ENCODE results near the gene DHDDS. TPM values are rescaled to one million over a fixed set of nuclear protein-coding genes. Genes with fewer than 3 reads are reported as not detected.

DHDDS gene
- total and polyA plus RNA-seq, 2 of the 13 experiments (the other 11 are each of a cell fraction or from before 2014, with no cell fraction given) = 18.9 to 28.3 TPM

- TF ChIP-seq, protein P1, sequence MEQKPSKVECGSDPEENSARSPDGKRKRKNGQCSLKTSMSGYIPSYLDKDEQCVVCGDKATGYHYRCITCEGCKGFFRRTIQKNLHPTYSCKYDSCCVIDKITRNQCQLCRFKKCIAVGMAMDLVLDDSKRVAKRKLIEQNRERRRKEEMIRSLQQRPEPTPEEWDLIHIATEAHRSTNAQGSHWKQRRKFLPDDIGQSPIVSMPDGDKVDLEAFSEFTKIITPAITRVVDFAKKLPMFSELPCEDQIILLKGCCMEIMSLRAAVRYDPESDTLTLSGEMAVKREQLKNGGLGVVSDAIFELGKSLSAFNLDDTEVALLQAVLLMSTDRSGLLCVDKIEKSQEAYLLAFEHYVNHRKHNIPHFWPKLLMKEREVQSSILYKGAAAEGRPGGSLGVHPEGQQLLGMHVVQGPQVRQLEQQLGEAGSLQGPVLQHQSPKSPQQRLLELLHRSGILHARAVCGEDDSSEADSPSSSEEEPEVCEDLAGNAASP (CRISPR knock-in tag; IDR thresholded peaks at IDR 0.05; ENCODE audit: borderline replicate concordance) = no peak; the same call in 1 of the 2 replicates
- TF ChIP-seq TERF1 (CRISPR knock-in tag; IDR thresholded peaks at IDR 0.05) = no peak
- no peak for TF ChIP-seq ZNF556 (CRISPR knock-in tag; IDR thresholded peaks at IDR 0.05; ENCODE audit: borderline replicate concordance)
- peak; percentile 89 for TF ChIP-seq ZGPAT (CRISPR knock-in tag; IDR thresholded peaks at IDR 0.05)
- TF ChIP-seq ZNF281 (CRISPR knock-in tag; IDR thresholded peaks at IDR 0.05; ENCODE audit: borderline replicate concordance) = peak; percentile 53; the same call in 1 of the 2 replicates
- no peak for TF ChIP-seq NFYB (CRISPR knock-in tag; IDR thresholded peaks at IDR 0.05)
- TF ChIP-seq, protein P2, sequence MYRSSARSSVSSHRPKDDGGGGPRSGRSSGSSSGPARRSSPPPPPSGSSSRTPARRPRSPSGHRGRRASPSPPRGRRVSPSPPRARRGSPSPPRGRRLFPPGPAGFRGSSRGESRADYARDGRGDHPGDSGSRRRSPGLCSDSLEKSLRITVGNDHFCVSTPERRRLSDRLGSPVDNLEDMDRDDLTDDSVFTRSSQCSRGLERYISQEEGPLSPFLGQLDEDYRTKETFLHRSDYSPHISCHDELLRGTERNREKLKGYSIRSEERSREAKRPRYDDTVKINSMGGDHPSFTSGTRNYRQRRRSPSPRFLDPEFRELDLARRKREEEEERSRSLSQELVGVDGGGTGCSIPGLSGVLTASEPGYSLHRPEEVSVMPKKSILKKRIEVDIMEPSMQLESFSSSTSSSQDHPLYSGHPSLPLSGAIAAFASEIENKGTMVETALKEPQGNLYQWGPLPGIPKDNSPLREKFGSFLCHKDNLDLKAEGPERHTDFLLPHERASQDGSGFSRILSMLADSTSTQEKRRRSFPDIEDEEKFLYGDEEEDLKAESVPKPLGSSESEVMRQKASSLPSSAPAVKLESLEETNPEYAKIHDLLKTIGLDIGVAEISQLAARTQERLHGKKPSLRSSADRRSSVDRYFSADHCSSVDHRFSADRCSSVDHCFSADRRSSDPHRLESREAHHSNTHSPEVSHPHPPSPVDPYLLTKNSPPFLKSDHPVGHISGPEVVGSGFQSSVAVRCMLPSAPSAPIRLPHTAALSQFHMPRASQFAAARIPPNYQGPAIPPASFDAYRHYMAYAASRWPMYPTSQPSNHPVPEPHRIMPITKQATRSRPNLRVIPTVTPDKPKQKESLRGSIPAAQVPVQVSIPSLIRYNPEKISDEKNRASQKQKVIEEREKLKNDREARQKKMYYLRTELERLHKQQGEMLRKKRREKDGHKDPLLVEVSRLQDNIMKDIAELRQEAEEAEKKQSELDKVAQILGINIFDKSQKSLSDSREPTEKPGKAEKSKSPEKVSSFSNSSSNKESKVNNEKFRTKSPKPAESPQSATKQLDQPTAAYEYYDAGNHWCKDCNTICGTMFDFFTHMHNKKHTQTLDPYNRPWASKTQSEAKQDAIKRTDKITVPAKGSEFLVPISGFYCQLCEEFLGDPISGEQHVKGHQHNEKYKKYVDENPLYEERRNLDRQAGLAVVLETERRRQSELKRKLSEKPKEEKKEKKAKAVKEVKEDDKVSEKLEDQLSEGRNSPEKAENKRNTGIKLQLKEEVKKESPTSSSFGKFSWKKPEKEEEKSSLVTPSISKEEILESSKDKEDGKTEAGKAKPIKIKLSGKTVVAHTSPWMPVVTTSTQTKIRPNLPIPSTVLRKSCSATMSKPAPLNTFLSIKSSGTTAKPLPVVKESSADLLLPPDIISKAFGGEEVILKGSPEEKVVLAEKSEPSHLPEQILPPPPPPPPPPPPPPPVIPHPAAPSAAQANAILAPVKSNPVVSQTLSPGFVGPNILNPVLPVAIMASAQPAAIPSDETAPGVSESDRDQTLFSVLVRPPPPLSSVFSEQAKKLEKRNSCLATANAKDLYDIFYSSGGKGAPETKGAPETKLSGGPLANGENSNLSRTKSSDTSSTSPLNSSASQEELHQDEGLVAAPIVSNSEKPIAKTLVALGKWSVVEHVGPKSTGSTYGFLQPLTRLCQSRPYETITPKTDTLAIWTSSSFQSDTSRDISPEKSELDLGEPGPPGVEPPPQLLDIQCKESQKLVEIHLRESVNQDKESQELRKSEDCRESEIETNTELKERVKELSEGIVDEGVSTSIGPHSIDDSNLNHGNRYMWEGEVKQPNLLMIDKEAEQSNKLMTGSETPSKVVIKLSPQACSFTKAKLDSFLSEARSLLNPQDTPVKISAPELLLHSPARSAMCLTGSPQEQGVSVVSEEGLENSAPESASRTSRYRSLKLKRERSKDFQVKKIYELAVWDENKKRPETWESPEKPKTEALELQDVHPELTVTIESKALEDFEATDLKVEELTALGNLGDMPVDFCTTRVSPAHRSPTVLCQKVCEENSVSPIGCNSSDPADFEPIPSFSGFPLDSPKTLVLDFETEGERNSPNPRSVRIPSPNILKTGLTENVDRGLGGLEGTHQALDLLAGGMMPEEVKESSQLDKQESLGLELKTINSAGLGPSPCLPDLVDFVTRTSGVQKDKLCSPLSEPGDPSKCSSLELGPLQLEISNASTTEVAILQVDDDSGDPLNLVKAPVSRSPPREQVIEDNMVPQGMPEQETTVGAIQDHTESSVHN (CRISPR knock-in tag; IDR thresholded peaks at IDR 0.05) = no peak
- TF ChIP-seq ZBTB38 (CRISPR knock-in tag; IDR thresholded peaks at IDR 0.05) = no peak
- 0 out of 2 replicates have a peak, but pooled peaks have one; percentile 45 for TF ChIP-seq ZNF235 (CRISPR knock-in tag; IDR thresholded peaks at IDR 0.05; ENCODE audit: borderline replicate concordance)
- TF ChIP-seq KAT2B (IDR thresholded peaks at IDR 0.05; ENCODE audit: borderline replicate concordance, low read depth, low read length) = no peak
- TF ChIP-seq SMAD1 (CRISPR knock-in tag; IDR thresholded peaks at IDR 0.05; ENCODE audit: borderline replicate concordance, low read depth) = peak; percentile 93; the same call in 1 of the 2 replicates
- no peak for TF ChIP-seq NFE2 (CRISPR knock-in tag; IDR thresholded peaks at IDR 0.05)
- 0 out of 2 replicates have a peak, but pooled peaks have one; percentile 0 for TF ChIP-seq HMG20B (CRISPR knock-in tag; conservative IDR thresholded peaks at IDR 0.05)
Measured at GRCh38 chr1:26500488-26501175, 68.5 kb downstream of the DHDDS start (continued).
